ENCODE data around the gene GIT2.

- TF ChIP-seq CTCF (IDR thresholded peaks at IDR 0.05 in 2 of 3, conservative IDR thresholded peaks at IDR 0.05 in 1 of 3; ENCODE audit: control insufficient read depth in 2 of 3, extremely low read depth in 1 of 3, insufficient read depth in 1 of 3, low read depth in 3 of 3, low read length in 3 of 3) (no peak), SMC3 (IDR thresholded peaks at IDR 0.05; ENCODE audit: borderline replicate concordance, low read length) (no peak), RAD21 (IDR thresholded peaks at IDR 0.05; ENCODE audit: insufficient read depth, low read depth, low read length) (no peak), MAX (IDR thresholded peaks at IDR 0.05; ENCODE audit: low read depth, low read length) (no peak), MYC (IDR thresholded peaks at IDR 0.05; ENCODE audit: insufficient read depth, insufficient read length, insufficient replicate concordance, low read length, severe bottlenecking) (no peak), CEBPB (IDR thresholded peaks at IDR 0.05; ENCODE audit: borderline replicate concordance in 1 of 2, low read depth in 2 of 2, low read length in 2 of 2) (no peak), POLR2A (IDR thresholded peaks at IDR 0.05; ENCODE audit: low read depth, low read length) (no peak), TBL1XR1 (IDR thresholded peaks at IDR 0.05; ENCODE audit: low read depth, low read length) (no peak), EP300 (IDR thresholded peaks at IDR 0.05; ENCODE audit: borderline replicate concordance in 1 of 2, control insufficient read depth in 1 of 2, low read depth in 2 of 2, low read length in 2 of 2) (no peak), TCF12 (IDR thresholded peaks at IDR 0.05; ENCODE audit: low read depth, low read length) (no peak), ZBTB33 (IDR thresholded peaks at IDR 0.05) (no peak)
Observed at GRCh38 chr12:109890620-109891170, 105.5 kb downstream of the GIT2 start.
